Retina (tissue), 1 donor: ENCODE results near the gene CDH4.
"Not testable (repeated sequence)": the region's sequence is repeated elsewhere in the genome, so short reads cannot be mapped to it uniquely, and the experiment has no call there.

ENCODE experiments used
- DNase-seq: peaks from one replicate; pipeline ENCODE4 v3.0.0-alpha.2; 2016

CDH4 gene

DNA sequence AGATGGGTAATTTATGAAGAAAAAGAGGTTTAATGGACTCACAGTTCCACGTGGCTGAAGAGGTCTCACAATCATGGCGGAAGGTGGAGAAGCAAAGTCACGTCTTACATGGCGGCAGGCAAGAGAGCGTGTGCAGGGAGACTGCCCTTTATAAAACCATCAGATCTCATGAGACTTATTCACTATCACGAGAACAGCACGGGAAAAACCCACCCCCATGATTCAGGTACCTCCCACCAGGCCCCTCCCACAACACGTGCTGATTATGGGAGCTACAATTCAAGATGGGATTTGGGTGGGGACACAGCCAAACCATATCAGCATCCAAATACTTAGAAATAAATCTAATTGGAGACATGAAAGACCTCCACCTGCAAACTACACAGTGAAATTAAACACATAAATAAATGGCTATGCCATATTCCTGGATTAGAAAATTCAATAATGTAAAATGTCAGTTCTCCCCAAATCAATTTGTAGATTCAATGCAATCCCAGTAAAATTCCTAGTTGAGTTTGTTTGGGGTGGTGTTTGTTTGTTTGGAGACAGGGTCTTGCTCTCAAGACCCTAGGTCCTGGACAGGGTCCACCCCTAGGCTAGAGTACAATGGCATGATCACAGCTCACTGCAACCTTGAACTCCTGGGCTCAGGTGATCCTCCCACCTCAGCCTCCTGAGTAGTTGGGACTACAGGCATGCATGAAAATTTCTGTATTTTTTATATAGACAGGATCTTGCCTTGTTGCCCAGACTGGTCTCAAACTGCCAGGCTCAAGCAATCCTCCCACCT lies 712.0 kb downstream of the CDH4 start:
- DNase-seq: no peak

DNA sequence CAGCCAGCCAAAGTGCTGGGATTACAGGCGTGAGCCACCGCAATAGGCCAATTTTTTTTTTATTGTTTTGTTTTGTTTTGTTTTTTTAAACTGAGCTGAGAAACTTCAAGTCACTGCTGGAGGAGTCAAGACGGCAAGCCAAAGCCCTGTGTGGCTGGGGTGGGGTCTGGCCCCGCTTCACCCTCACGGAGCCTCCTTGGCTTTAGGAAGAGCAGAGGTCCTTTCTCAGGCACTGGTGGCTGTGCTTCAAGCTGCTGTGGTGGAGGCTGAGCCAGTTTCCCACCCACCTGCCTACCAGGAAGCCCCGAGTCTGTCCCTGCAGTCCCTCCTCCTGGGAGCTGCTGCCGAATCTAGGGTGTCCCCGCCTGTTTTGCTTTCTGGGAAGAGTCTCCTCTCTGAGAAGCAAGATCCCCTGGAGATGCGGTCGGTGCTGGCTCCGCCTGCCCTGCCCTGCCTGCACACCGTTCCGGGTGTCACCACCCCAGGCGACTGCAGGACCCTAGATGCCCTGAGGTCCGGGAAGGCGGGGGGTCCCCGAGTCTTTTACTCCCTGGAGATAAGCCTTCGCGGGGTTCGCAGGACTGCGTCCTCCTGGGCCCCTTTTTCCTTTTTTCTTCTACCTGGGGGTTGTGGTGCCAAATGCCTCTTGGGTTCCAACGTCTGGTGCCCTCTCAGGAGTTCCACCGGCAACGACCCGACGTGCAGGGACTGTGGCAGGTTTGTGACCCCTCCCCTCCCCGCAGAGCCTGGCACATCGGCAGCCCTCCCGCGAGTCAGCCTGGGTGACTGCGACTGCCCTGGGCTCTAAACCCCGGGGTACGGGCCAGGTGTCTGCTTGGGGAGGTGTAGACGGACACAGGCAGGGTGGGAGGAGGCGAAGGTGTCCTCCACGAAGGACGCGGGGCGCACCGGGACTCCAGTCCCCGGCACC lies 712.9 kb downstream of the CDH4 start:
- DNase-seq: no peak

DNA sequence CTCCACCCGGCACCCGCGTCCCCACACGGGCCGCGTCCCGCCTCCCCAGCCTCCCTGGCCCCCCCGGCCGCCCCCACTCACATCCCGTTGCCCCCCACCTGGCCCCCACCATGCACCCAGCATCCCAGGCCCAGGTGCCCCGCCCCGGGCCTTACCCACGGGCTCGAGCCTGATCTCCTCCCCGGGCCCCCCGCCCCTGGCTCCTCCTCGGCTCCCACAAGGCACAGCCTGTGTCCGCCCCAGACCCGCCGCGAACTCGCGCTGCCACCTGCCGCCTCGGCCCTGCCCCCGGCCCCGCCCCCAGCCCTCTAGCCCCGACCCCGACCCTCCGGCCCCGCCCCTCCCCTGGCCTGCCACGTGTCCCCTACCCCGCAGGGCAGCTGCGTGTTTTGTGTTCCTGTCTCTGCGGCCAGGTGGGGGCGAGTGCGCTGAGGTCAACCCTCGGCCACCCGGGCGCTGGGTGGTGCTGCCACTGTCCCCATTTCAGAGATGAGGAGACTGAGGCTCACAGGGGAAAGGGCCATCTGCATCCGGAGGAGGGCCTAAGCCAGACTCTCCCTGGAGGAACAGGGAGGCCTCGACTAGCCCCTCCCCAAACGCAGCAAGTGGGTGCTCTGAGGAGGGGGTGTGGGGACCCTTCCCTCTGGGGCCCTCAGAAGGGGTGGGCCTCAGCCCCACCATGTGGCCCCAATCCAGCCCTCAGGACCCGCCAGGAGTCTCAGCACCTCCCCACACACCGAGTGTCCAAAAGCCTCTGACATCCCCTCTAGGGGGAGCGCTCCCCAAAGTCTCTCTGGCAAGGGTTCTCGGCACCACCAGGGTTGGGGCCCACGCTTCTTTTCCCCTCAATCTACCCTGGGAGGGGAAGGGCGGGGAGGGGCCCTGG lies 713.8 kb downstream of the CDH4 start:
- DNase-seq: no peak

DNA sequence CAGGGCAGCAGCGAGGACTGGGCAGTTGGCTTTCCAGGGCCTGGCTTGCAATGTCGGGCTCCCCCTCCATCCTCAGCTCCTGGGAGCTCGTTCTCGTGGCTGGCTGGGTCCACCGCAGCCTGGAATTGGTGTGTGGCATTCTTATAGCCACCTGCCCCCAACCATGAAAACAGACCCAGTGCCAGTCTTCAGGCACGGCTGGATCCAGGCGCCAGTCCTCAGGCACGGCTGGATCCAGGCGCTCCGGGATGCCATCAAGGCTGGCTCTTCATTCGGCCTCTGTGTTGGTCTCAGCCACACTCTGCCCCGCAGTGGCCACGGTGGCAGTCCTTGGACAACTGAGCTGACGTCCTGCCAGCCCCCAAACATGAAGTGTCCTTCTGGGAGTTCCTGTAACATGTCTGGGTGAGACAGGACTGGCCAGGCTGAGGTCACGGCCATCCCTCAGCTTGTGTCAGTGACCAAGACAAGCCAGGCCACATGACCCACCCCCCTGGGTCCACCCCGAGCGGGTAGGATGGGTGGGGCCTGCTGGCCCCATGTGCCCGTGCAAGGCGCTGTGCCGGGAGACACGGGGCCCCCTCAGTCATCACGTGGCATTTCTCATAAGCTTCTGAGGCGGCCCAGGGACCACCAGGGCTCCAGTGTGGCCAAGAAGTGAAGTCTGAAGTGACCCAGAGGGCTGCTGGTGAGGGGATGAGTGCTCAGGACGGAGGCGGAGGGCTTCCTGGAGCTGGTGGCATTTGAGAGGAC lies 714.6 kb downstream of the CDH4 start:
- DNase-seq: no peak

DNA sequence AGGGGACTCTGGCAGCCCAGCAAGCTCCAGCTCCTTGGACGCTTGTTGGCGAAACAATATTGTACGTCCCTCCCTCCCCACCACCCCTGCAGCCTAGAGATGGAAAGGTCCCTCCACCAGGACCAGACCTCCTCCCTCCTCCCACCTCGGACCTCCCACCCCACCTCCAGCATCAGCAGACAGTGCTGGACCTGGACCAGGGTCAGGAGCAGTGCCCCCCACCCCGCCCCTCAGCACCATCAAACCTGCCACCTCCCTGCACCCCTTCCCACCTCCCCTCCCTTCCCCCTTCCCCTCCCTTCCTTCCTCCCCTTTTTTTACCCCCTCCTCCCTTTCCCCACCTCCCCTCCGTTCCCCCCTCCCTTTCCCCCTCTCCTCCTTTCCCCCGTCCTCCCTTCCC lies 715.2 kb downstream of the CDH4 start:
- DNase-seq: no peak

DNA sequence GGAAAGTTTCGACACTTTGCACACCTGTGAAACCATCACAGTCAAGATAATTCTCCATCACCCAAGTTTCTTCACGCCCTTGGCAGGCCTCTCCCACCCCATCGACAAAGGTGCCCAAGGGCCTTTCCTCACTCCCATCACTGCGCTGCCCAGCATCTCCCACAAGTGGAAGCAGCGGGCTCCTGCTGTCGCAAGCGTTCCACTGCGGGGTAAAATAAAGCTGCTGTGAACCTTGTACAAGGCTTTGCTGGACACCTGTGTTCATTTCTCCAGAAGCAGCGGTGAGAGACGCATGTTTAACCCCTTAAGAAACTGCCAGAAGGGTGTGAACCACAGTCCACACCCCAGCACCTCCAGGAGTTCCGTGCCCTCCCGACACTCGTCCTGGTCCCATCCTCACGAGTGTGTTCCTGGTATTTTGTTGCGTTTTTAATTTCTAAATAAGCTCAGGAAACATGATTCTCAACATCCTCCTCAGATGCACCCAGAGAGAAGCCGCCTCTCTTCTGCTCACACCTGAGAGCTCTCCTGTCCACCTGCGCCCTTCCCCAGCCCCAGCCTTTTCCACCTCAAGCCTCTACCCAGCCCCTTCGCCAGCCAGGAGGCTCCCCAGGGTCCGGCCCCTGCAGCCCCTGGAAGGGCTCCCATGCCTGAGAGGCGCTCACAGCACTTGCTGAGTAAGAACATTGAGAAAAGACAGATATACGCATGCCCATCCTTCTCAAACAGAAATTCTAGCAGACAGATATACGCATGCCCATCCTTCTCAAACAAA lies 716.2 kb downstream of the CDH4 start:
- DNase-seq: no peak

DNA sequence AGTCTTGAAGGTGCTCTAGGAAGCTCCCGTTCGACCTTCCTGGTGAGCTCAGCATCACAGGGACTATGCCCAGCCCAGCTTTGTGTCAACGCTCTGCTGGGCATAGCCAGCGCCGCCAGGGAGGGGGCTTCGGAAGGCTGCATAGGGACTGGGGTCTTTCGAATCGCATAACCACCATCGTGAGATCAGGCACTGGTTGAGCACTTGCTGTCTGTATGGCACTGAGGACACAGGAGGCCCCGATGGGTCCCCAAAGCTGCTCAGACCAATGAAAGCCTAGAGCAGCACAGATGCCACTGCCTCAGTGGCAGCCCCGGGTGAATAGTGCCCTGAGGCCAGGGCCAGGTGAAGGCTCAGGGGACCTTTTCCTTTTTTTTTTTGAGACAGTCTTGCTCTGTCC lies 716.9 kb downstream of the CDH4 start:
- DNase-seq: no peak

DNA sequence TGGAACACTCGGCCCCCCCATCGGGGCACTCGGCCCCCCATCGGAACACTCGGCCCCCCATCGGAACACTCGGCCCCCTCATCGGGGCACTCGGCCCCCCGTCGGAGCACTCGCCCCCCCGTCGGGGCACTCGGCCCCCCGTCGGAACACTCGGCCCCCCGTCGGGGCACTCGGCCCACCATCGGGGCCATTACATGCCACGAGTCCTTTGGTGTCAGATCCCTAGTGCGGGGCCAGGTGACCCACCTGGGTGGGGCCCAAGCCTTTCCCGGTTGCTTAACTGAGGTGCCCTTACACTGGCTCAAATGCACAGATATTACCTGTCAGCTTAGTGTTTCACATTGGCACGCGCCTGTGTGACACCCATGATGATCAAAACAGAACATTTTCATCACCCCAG lies 717.7 kb downstream of the CDH4 start:
- DNase-seq: no peak

DNA sequence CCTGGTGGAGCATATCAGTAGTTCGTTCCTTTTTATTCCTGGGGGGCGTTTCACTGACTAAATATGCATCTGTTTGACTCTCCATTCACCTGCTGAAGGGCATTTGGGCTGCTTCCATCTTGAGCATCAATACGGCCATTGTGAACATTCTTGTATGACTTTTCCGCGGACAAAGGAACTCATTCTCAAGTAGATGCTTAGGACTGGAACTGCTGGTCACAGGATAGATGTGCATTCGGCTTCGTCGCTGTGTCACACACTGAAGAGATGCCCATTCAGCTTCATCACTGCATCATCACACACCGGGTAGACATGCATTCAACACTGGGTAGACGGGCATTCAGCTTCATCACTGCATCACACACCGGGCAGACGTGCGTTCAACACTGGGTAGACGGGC lies 718.3 kb downstream of the CDH4 start:
- no peak for DNase-seq

DNA sequence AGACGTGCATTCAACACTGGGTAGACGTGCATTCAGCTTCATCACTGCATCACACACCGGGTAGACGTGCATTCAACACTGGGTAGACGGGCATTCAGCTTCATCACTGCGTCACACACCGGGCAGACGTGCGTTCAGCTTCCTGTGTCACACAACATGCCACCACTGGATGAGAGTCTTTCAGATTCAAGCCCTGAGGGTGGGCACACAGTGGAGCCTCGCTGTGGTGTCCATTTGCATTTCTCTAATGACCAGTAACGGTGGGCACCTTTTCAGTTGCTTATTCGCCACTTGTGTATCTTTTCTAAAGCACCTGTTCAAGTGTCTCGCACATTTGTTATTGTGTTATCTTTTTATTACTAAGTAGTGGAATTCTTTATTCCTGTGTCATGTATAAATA lies 719.5 kb downstream of the CDH4 start:
- DNase-seq: not testable (repeated sequence)

DNA sequence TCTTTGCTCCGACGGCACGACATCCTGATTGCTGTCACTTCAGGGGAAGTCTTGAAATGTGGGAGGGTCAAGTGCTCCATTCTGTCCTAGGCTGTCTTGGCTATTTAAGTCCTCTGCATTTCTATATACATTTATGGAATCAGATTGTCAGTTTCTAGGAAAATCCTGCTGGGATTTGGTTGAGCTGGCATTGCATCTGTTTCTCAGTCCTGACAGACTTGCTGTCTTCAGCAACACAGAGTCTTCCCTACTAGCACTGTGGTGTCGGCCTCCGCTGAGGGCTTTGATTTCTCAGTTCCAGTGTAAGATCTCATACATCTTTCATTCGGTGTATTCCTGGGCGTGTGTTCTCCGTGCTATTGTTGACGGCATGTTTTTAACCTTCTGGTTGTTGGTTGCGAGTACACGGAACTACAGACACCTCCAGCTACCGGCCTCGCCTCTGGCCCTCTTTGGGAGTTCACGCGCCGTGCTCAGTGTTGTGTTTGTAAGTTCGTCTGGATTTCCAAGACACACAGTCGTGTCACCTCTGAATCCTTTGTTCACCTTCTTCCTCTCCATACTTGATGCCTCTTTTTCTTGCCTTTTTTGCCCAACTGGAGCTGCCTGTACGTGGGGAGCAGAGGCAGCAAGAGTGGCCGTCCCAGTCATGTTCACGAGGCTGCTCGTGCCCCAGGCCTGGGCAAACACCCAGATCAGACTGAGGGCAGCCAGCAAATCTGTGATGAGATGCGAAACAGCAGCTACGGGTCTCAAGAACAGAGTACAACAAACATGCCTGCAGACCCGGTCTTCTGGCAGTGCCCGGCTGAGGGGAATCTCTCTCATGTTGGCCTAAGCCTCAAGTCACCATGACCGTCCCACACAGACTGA lies 720.8 kb downstream of the CDH4 start:
- no peak for DNase-seq

DNA sequence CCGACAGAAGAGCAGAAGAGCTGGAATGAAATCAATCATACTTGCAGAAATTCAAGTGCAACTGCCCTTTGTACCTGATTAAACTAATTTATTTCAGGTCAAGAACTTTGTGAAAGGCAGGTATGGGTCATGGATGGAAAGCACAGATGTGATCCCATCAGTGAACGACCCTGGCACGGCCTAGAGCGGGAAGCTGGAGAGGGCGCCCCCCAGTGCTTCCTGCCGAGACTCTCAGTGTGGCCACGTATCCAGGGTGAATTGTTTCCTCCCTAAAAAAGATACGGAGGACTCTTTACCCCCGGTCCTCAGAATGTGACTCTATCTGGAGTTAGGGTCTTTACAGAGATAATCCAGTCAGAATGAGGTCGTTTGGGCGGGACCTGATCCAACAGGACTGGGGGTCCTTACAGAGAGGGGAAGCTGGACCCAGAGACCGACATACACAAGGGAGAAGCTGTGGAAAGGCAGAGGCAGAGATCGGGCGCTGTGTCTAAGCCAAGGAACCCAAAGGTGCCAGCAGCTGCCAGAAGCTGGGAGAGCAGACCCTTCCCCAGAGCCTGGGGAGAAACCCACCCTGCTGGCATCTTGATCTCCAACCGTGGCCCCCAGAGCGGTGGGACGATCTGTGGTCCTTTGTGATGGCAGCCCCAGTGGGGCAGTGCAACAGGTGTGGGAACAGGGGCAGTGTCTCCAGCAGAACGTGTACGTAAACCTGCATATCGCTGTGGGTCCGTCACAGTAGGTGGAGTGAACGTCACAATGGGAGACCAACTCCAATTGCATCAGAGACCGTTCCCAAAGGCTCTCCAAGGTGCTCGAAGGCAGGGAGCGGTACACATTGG lies 721.7 kb downstream of the CDH4 start:
- no peak for DNase-seq

DNA sequence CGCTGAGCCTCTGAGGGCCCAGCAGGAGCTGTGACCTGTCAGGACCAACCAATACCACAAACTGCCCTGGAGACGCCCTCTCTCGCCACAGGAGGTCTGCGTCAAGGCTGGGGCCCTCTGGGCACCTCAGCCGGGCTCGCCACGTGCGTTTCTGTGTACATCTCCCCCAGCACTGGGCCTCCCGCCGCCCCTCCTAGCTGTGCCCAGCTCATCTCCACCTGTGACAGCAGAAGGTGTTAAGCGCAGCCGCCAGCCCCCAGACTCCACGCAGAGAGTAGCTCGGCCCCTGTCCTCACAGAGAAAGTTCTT lies 722.2 kb downstream of the CDH4 start:
- no peak for DNase-seq

DNA sequence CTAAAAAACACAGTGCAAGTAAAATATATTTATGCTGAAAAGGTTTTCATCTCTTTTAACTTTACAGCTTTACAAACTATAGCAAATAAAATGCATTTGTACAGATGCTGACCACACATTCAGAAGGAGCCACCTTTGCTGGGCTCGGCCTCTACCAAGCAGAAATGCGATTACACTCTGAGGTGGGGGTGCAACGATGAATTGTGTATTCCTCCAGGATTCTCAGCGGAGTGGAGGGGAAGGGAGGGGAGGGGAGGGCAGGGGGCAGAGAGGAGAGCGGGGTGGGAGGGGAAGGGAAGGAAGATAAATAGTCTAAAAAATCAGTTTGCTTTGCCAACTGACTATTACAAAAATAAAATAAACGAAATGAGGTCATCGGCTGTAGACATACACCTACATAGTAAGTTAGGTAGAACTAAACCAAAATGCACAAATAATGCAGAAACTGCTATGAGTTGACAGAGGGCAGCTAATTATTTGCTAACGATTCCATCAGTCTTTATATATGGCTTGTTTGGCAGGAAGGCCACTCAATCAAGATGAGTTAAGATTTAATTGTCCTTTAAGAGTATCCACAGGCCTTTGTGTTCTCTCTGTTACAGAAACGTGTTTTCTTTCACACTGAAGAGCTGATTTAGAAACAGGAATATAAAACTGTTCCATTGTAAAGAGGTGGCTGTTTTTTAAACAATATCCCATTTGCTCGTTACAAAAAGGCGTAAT lies 723.5 kb downstream of the CDH4 start:
- no peak for DNase-seq

DNA sequence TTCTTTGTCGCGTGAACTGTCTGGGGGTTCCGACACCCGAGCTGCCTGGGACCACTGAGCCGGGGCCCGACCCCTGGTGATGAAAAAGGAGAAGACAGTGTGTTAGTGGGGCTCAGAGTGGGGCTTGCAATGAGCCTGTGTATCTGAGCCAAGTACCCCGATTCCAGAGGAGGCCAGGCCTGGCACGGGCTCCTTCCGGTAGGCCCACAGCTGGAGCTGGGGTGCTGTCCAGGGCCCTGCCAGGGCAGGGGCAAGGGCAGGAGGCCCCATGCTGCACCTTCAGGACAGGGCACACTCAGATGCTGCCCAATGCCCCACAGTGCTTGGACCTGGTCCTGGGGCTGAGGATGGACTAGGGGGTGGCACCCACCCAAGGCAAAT lies 724.2 kb downstream of the CDH4 start:
- peak; percentile 14 for DNase-seq

DNA sequence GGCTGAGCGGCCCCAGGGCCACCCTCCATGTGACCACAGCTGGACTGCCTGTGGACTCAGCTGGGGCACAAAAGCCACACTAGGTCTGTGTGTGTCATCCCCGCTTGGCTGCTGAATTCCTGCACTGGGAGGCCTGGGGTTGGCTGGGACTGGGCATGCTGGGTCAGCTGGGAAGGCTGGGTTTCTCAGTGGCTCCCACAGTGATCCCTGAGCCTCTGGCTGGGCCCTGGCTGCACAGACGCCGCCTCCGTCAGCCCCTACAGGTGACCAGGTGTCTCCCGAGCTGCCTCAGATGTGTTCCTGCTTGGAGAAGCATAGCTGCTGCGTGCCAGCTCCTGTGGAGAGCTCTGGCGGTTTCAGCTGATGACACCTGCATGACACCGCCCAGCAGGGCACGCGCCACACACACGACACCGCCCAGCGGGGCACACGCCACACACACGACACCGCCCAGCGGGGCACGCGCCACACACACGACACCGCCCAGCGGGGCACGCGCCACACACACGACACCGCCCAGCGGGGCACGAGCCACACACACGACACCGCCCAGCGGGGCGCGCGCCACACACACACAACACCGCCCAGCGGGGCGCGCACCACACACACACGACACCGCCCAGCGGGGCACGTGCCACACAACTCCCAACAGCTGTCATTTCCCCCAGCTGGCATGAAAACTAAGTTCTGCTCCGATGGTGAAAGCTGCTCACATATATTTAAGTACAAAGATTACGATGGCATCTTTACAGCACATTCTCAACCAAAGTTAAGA lies 724.8 kb downstream of the CDH4 start:
- DNase-seq: no peak

DNA sequence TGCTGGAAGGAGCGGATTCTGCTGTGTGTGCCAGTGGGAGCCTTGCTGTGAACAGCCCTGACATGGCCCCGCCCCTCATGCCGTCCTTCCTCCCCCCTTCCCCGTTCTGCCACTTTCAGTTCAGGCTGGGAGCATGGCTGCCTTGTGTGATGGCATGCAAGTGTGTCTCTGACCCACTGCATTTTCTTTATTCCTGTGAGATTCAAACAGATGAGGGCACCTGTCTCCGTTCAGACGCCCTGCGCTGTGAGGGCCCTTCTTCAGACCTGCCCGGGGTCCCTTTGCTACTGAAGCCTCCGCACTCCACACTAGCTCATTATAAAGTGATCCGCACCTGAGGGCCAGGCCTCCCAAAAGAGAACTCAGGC lies 725.3 kb downstream of the CDH4 start:
- no peak for DNase-seq

DNA sequence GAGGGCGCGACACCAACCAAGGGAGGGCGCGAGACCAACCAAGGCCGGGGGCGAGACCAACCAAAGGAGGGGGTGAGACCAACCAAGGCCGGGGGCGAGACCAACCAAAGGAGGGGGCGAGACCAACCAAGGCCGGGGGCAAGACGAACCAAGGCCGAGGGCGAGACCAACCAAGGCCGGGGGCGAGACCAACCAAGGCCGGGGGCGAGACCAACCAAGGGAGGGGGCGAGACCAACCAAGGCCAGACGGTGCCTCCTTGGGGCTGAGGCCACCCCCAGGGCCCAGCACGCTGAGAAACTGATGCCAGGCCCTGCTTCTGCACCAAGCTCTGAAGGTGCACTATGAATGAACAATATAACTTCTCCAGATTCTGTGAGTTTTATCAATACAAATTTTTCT lies 726.4 kb downstream of the CDH4 start:
- no peak for DNase-seq
